Hepatocyte (in vitro differentiated cells): ENCODE measurements around the gene CADPS2.

Experiments used
- CTCF ChIP-seq: fragments of 200-600 bp; sonication (generic); IDR thresholded peaks from 2 replicates; pipeline ENCODE4 v1.5.1; 2016; ENCODE audit warnings: antibody characterized with exemption, mild to moderate bottlenecking; ENCODE audit not compliant: poor library complexity
- EZH2 ChIP-seq: fragments of 200-600 bp; sonication (generic); IDR thresholded peaks from 2 replicates; pipeline ENCODE4 v1.6.1; 2016; ENCODE audit warnings: antibody characterized with exemption, mild to moderate bottlenecking, borderline replicate concordance
- EZH2phosphoT487 ChIP-seq: fragments of 200-600 bp; sonication (generic); IDR thresholded peaks from one replicate; pipeline ENCODE4 v1.6.1; 2018; ENCODE audit warnings: antibody characterized with exemption, mild to moderate bottlenecking, low read depth, moderate library complexity; ENCODE audit not compliant: unreplicated experiment, severe bottlenecking

GRCh38 chr7:122849322-122849956 lies 36.8 kb downstream of the CADPS2 start:
- TF ChIP-seq EZH2 (no peak), CTCF (no peak), EZH2phosphoT487 (no peak)
